ENCODE data around the gene CDH13. TPM values are rescaled to one million over a fixed set of nuclear protein-coding genes. Genes with fewer than 3 reads are reported as not detected.
A peak's percentile ranks its signal among the peaks of the same experiment; 100 is the strongest.

CDH13 gene
- total RNA-seq, 1 donor from 2014 or later = 20.9 TPM

DNA sequence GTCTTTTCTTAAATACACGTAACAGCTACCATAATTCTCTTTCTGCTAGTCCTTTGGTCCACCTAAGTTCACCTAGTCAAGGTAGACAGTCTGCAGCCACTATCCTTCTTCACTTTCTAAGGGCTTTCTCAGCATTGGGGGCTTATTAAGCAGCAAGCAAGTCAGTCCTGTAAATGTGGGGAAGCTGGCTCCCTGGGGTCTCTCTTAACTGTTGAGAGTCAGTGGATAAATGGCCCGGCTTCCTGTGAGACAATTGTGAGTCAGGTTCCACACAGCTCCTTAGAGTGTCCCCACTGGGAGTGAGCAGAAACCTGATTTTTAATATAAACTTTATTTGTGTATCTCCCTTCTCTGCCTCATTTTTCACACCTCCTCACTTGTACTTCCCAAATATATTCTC is 132.1 kb downstream of the CDH13 start:
- no peak overlapping the region for H3K4me3 ChIP-seq (ENCODE audit: low read length in 3 of 3)
- H3K9ac ChIP-seq (ENCODE audit: low read depth in 1 of 3, low read length in 3 of 3) = no peak overlapping the region
- H3K36me3 ChIP-seq (ENCODE audit: control insufficient read depth in 3 of 3, insufficient read depth in 3 of 3, low read length in 3 of 3) = no peaks in the 10 kb centered on the region
- no peaks in the 10 kb centered on the region for H3K9me3 ChIP-seq (ENCODE audit: control insufficient read depth in 3 of 3, low read length in 3 of 3)
- peaks cover 25 to 32% (median 30%) of the 10 kb centered on the region in 3 donors for H3K4me1 ChIP-seq (ENCODE audit: control insufficient read depth in 3 of 3, insufficient read depth in 3 of 3, low read length in 3 of 3)
- no peak overlapping the region for H3K27ac ChIP-seq (ENCODE audit: low read depth, low read length)
- no peaks in the 10 kb centered on the region for H3K27me3 ChIP-seq (ENCODE audit: control insufficient read depth in 3 of 3, insufficient read depth in 3 of 3, low read length in 3 of 3)

DNA sequence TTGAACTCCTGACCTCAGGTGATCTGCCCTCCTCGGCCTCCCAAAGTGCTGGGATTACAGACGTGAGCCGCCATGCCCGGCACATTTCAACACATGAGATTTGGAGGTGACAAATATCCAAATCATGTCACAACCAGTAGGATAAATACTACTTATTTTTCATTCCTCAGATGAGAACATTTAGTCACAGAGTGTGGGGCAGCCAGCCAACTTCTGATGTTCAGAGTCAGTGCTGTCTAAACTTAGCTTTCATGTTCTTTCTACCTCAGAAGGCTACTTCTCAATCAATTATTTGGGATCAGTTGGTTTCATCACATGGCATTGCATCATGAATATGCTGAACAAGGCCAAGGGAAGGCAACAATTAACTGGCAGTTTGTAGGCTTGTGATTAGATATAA is 134.5 kb downstream of the CDH13 start:
- Histone ChIP-seq H3K36me3 (ENCODE audit: control insufficient read depth in 3 of 3, insufficient read depth in 3 of 3, low read length in 3 of 3) (no peaks in the 10 kb centered on the region), H3K4me3 (ENCODE audit: low read length in 3 of 3) (no peak overlapping the region), H3K9me3 (ENCODE audit: control insufficient read depth in 3 of 3, low read length in 3 of 3) (no peaks in the 10 kb centered on the region), H3K27ac (ENCODE audit: low read depth, low read length) (no peak overlapping the region), H3K9ac (ENCODE audit: low read depth in 1 of 3, low read length in 3 of 3) (no peak overlapping the region), H3K4me1 (ENCODE audit: control insufficient read depth in 3 of 3, insufficient read depth in 3 of 3, low read length in 3 of 3) (peaks cover 15 to 22% (median 19%) of the 10 kb centered on the region in 3 donors), H3K27me3 (ENCODE audit: control insufficient read depth in 3 of 3, insufficient read depth in 3 of 3, low read length in 3 of 3) (no peaks in the 10 kb centered on the region)

DNA sequence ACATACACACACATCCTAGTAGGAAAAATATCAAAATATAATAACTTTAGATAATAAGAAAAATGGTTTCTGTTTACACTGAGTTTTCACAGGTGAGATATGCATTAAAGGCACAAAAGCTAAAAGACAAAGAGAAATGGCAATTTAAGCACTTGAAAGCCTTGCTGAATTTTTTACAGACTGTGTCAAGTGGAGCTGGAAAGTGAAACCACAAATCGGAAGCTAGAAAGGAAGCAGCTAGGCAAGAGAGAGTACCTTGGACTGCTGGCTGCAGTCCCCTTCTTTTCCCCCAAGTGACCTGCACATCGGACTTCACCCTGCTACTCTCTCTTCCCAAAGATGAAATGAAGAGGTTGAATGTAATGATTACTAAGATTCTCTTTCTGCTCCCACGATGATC is 135.1 kb downstream of the CDH13 start:
- H3K27me3 ChIP-seq (ENCODE audit: control insufficient read depth in 3 of 3, insufficient read depth in 3 of 3, low read length in 3 of 3) = no peaks in the 10 kb centered on the region
- no peak overlapping the region for H3K27ac ChIP-seq (ENCODE audit: low read depth, low read length)
- peaks cover 10 to 16% (median 12%) of the 10 kb centered on the region in 3 donors for H3K4me1 ChIP-seq (ENCODE audit: control insufficient read depth in 3 of 3, insufficient read depth in 3 of 3, low read length in 3 of 3)
- peak overlapping the region in 2 of 3 donors; percentile 38 to 54 for H3K9ac ChIP-seq (ENCODE audit: low read depth in 1 of 3, low read length in 3 of 3)
- H3K4me3 ChIP-seq (ENCODE audit: low read length in 3 of 3) = peak overlapping the region in 2 of 3 donors; percentile 47 to 52
- no peaks in the 10 kb centered on the region for H3K9me3 ChIP-seq (ENCODE audit: control insufficient read depth in 3 of 3, low read length in 3 of 3)
- no peaks in the 10 kb centered on the region for H3K36me3 ChIP-seq (ENCODE audit: control insufficient read depth in 3 of 3, insufficient read depth in 3 of 3, low read length in 3 of 3)

DNA sequence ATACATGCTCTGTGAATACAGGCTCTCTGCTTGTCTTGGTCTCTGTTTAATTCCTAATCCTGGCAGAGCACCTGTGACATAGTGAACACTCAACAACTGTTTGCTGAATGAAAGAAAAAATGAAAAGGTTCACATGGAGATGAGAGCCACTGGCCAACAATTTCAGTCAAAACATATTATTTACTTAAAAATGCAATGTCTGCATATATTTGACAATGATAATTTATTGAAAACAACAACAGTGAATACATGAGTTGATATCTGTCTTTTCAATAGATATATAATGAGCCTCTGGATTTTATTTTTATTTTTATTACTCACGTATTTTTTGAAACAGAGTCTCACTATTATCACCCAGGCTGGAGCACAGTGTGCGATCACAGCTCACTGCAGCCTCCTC is 136.6 kb downstream of the CDH13 start:
- H3K4me1 ChIP-seq (ENCODE audit: control insufficient read depth in 3 of 3, insufficient read depth in 3 of 3, low read length in 3 of 3) = peaks cover 13 to 24% (median 19%) of the 10 kb centered on the region in 3 donors
- no peaks in the 10 kb centered on the region for H3K27me3 ChIP-seq (ENCODE audit: control insufficient read depth in 3 of 3, insufficient read depth in 3 of 3, low read length in 3 of 3)
- no peak overlapping the region for H3K4me3 ChIP-seq (ENCODE audit: low read length in 3 of 3)
- H3K9ac ChIP-seq (ENCODE audit: low read depth in 1 of 3, low read length in 3 of 3) = no peak overlapping the region
- no peaks in the 10 kb centered on the region for H3K36me3 ChIP-seq (ENCODE audit: control insufficient read depth in 3 of 3, insufficient read depth in 3 of 3, low read length in 3 of 3)
- no peaks in the 10 kb centered on the region for H3K9me3 ChIP-seq (ENCODE audit: control insufficient read depth in 3 of 3, low read length in 3 of 3)
- no peak overlapping the region for H3K27ac ChIP-seq (ENCODE audit: low read depth, low read length)

DNA sequence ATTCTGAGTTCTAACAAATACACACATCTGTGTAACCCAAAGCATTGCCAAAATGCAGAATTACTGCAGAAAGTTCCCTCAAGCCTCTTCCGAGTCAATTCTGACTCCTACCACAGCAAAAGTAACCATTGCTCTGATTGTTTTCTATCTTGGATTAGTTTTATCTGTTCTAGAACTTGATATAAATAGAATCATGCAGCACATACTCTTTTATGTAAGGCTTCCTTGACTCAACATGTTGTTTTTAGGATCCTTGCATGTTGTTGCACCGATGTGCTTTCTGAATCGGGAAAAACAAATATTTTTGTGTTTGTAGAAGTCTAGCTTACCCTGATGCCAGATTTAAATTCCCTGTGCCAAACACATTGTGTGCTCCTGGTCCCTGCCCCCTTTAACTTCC is 140.4 kb downstream of the CDH13 start:
- H3K4me1 ChIP-seq (ENCODE audit: control insufficient read depth in 3 of 3, insufficient read depth in 3 of 3, low read length in 3 of 3) = peaks cover 17 to 39% (median 22%) of the 10 kb centered on the region in 3 donors
- H3K27me3 ChIP-seq (ENCODE audit: control insufficient read depth in 3 of 3, insufficient read depth in 3 of 3, low read length in 3 of 3) = no peaks in the 10 kb centered on the region
- no peaks in the 10 kb centered on the region for H3K36me3 ChIP-seq (ENCODE audit: control insufficient read depth in 3 of 3, insufficient read depth in 3 of 3, low read length in 3 of 3)
- no peak overlapping the region for H3K27ac ChIP-seq (ENCODE audit: low read depth, low read length)
- no peak overlapping the region for H3K9ac ChIP-seq (ENCODE audit: low read depth in 1 of 3, low read length in 3 of 3)
- peak overlapping the region in 1 of 3 donors; percentile 4 for H3K4me3 ChIP-seq (ENCODE audit: low read length in 3 of 3)
- H3K9me3 ChIP-seq (ENCODE audit: control insufficient read depth in 3 of 3, low read length in 3 of 3) = no peaks in the 10 kb centered on the region

DNA sequence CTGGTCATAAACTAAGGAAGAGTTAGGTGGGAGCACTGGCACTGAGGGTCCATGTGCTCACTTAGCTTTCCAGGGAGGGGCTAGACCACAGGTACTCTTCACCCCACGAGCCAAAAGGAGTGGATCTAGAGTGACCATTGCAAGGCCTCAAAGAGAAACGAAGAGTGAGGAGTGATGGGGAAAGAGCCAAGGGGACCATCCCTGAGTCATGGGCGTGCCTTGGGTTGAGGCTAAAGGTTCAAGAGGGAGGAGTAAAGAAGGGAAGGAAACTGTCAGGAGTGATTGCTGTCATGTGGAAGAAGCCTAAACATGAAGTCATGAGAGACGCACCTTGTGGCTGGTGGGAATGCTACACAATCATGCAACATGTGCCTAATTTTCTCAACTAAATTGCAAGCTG is 141.0 kb downstream of the CDH13 start:
- H3K9me3 ChIP-seq (ENCODE audit: control insufficient read depth in 3 of 3, low read length in 3 of 3) = no peaks in the 10 kb centered on the region
- H3K27ac ChIP-seq (ENCODE audit: low read depth, low read length) = no peak overlapping the region
- peak overlapping the region in 1 of 3 donors; percentile 4 for H3K4me3 ChIP-seq (ENCODE audit: low read length in 3 of 3)
- no peak overlapping the region for H3K9ac ChIP-seq (ENCODE audit: low read depth in 1 of 3, low read length in 3 of 3)
- peaks cover 18 to 44% (median 25%) of the 10 kb centered on the region in 3 donors for H3K4me1 ChIP-seq (ENCODE audit: control insufficient read depth in 3 of 3, insufficient read depth in 3 of 3, low read length in 3 of 3)
- no peaks in the 10 kb centered on the region for H3K36me3 ChIP-seq (ENCODE audit: control insufficient read depth in 3 of 3, insufficient read depth in 3 of 3, low read length in 3 of 3)
- no peaks in the 10 kb centered on the region for H3K27me3 ChIP-seq (ENCODE audit: control insufficient read depth in 3 of 3, insufficient read depth in 3 of 3, low read length in 3 of 3)

DNA sequence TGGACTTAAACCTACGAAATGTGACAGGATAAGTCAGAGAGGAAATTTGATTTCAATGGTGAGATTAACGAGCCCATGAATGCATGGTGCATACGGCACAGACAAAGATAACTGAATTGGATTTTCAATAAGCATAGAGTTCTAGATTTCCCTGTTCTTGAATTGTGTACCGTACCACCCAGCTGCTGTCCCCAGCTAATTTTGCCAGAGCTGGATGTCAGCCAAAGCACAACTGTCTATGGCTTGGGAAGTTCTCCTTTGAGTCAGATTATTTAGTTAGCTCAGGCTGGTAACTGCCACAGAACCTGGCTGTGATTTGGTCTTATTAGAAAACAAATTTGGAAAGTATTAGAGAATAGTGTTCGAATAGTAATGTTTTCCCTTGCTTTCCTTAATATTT is 143.1 kb downstream of the CDH13 start:
- no peak overlapping the region for H3K9ac ChIP-seq (ENCODE audit: low read depth in 1 of 3, low read length in 3 of 3)
- no peak overlapping the region for H3K4me3 ChIP-seq (ENCODE audit: low read length in 3 of 3)
- H3K9me3 ChIP-seq (ENCODE audit: control insufficient read depth in 3 of 3, low read length in 3 of 3) = no peaks in the 10 kb centered on the region
- no peaks in the 10 kb centered on the region for H3K36me3 ChIP-seq (ENCODE audit: control insufficient read depth in 3 of 3, insufficient read depth in 3 of 3, low read length in 3 of 3)
- H3K4me1 ChIP-seq (ENCODE audit: control insufficient read depth in 3 of 3, insufficient read depth in 3 of 3, low read length in 3 of 3) = peaks cover 18 to 49% (median 25%) of the 10 kb centered on the region in 3 donors
- no peaks in the 10 kb centered on the region for H3K27me3 ChIP-seq (ENCODE audit: control insufficient read depth in 3 of 3, insufficient read depth in 3 of 3, low read length in 3 of 3)
- H3K27ac ChIP-seq (ENCODE audit: low read depth, low read length) = no peak overlapping the region

DNA sequence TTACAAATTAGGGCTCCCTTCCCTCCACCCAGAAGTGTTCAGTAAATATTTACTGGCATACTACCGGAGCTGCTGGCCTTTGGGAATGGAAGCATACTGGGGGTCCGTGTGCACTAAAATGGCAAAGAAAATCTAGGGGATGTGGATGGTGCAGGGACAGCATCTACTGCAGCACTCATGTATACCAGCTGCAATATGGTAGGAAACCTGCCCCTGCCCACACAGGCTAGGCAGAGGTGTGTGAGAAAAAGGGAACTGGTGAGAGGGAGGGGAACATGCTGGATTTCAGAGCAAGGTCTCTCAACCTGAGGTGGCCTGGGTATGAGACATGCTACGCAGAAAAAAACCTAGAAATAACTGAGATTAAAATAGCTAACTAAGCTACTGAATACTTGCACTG is 145.4 kb downstream of the CDH13 start:
- Histone ChIP-seq H3K27me3 (ENCODE audit: control insufficient read depth in 3 of 3, insufficient read depth in 3 of 3, low read length in 3 of 3) (no peaks in the 10 kb centered on the region), H3K9me3 (ENCODE audit: control insufficient read depth in 3 of 3, low read length in 3 of 3) (no peaks in the 10 kb centered on the region), H3K9ac (ENCODE audit: low read depth in 1 of 3, low read length in 3 of 3) (no peak overlapping the region), H3K4me1 (ENCODE audit: control insufficient read depth in 3 of 3, insufficient read depth in 3 of 3, low read length in 3 of 3) (peaks cover 18 to 46% (median 22%) of the 10 kb centered on the region in 3 donors), H3K36me3 (ENCODE audit: control insufficient read depth in 3 of 3, insufficient read depth in 3 of 3, low read length in 3 of 3) (no peaks in the 10 kb centered on the region), H3K27ac (ENCODE audit: low read depth, low read length) (no peak overlapping the region), H3K4me3 (ENCODE audit: low read length in 3 of 3) (no peak overlapping the region)

DNA sequence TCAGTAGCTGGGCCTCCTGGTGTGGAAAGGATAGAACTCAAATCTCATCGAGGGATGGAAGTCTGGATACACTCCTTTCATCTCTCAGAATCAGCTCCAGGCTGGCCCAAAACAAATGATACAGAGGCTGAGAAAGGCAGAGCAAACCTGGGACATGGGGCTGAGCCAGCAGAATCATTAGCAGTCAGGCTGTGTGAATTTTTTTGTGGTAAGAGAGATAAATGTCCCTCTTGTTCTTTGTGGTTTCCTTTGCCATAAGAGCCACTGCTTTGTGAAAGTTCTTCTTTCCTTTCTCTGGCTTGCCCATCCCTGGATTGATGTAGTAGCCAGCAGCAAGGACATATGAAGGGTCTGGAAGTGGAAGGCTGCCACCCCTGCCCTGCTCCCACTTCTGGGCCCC is 146.2 kb downstream of the CDH13 start:
- H3K36me3 ChIP-seq (ENCODE audit: control insufficient read depth in 3 of 3, insufficient read depth in 3 of 3, low read length in 3 of 3) = no peaks in the 10 kb centered on the region
- H3K27me3 ChIP-seq (ENCODE audit: control insufficient read depth in 3 of 3, insufficient read depth in 3 of 3, low read length in 3 of 3) = no peaks in the 10 kb centered on the region
- H3K9ac ChIP-seq (ENCODE audit: low read depth in 1 of 3, low read length in 3 of 3) = no peak overlapping the region
- no peak overlapping the region for H3K27ac ChIP-seq (ENCODE audit: low read depth, low read length)
- H3K9me3 ChIP-seq (ENCODE audit: control insufficient read depth in 3 of 3, low read length in 3 of 3) = no peaks in the 10 kb centered on the region
- H3K4me1 ChIP-seq (ENCODE audit: control insufficient read depth in 3 of 3, insufficient read depth in 3 of 3, low read length in 3 of 3) = peaks cover 11 to 38% (median 20%) of the 10 kb centered on the region in 3 donors
- no peak overlapping the region for H3K4me3 ChIP-seq (ENCODE audit: low read length in 3 of 3)

DNA sequence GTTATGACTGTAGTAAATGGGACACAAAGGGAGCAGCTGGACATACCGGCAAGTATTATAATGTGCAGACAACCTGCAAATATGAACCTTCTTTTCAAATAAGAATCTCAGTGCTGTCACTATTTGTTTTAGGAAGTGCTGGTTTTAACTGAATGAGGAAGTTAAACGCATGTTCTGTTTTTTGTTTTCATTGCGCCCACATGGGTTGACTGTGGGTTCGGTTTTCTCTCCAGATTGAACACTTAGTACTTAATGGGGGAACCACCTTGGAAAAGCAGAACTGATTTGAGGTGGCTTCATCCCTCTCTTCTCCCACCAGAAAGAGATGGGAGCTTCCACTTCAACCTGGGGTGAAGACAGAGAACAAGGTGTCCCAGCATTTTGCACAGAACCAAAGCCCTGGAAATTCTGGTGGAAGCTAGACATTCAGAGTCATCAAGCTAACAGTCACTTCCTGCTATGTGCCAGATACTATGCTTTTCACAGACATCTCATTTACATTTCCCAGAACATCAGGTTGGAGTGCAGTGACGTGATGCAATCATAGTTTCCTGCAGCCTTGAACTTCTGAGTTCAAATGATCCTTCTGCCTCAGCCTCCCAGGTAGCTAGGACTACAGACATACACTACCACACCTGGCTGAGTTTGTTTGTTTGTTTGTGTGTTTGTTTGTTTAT is 149.8 kb downstream of the CDH13 start:
- H3K9me3 ChIP-seq (ENCODE audit: control insufficient read depth in 3 of 3, low read length in 3 of 3) = no peaks in the 10 kb centered on the region

More for the DNA sequence above, 149.8 kb downstream of the CDH13 start:
- no peak overlapping the region for H3K9ac ChIP-seq (ENCODE audit: low read depth in 1 of 3, low read length in 3 of 3)
- peaks cover 18 to 42% (median 25%) of the 10 kb centered on the region in 3 donors for H3K4me1 ChIP-seq (ENCODE audit: control insufficient read depth in 3 of 3, insufficient read depth in 3 of 3, low read length in 3 of 3)
- no peak overlapping the region for H3K4me3 ChIP-seq (ENCODE audit: low read length in 3 of 3)
- no peak overlapping the region for H3K27ac ChIP-seq (ENCODE audit: low read depth, low read length)
- H3K36me3 ChIP-seq (ENCODE audit: control insufficient read depth in 3 of 3, insufficient read depth in 3 of 3, low read length in 3 of 3) = no peaks in the 10 kb centered on the region
- H3K27me3 ChIP-seq (ENCODE audit: control insufficient read depth in 3 of 3, insufficient read depth in 3 of 3, low read length in 3 of 3) = no peaks in the 10 kb centered on the region

Data from skeletal muscle tissue (tissue), 4 donors.